HG03342 (cell line): Measurements from ENCODE around the gene TXNDC8.
A peak's percentile ranks its signal among the peaks of the same experiment; 100 is the strongest.

Experiments
- ATAC-seq: cut with Tn5 transposase; IDR thresholded peaks from one replicate; pipeline ENCODE4 v1.9.1; 2021; ENCODE audit warnings: mild to moderate bottlenecking, moderate library complexity; ENCODE audit not compliant: unreplicated experiment

Gene TXNDC8

DNA sequence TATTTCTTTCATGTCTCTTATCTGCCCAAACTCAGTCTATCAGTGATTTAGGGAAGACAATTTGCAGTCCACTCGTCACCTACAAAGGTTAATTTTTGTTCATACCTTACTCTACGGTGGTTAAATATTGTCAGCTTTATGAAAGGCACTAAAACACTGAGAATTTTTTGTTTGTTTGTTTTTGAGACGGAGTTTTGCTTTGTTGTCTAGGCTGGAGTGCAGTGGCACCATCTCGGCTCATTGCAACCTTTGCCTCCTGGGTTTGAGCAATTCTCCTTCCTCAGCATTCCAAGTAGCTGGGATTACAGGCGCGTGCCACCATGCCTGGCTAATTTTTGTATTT is 55.0 kb downstream of the TXNDC8 start:
- ATAC-seq = no peak

DNA sequence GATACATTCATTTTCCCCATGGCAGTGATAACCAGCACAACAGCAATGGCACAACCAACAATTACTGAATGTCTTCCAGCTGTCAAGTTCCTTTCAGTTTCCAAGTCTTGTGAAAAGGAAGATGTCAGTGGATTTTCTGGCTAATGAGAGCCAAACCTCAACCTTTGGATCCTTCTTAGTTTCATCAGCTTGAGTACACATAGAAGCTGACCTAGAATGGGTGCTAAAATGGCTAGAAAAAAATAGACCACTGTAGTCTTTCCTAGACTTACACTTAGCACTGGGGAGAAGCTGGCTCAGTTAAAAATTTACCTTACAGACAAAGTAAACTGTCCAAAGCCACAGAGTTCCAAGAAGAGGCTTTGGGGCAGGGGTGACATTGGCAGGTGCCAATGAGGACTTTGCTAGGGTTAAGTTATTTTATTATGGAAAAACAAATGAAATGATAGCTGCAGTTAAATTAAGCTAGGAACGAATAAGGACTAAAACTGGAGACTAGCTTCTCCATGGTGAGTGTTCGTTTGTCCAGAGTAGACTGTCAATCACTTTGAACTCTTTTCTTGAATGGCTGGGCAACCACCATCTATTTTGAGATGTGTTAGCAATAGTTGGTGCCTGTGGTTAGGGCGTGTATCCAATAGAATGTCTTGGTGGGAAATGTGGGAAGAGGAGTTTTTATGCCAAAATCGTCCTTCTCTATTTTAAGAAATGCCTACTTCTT is 55.5 kb downstream of the TXNDC8 start:
- no peak for ATAC-seq

DNA sequence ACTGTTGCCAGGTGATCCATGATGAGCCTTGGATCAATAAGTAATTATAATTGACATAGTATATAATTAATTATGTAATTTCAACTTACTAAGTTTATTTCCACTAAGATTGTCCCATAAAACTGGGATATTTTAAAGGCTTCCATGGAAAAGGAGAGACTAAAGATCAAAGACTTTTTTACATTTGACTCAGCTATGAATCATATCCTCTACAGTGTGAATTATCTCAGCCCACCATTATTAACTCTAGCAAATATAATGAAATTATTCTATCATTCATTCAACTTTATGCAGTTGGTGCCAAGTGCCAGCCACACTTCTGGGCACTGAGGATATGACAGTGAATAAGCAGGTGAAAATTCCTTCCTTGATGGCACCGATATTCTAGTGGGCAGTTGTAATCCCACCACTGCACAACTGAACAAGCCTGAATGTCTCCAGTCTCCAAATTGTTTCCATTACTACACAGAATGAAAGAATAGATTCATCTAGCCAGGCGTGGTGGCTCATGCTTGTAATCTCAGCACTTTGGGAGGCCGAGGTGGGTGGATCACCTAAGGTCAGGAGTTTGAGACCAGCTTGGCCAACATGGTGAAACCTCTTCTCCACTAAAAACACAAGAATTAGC is 59.5 kb downstream of the TXNDC8 start:
- no peak for ATAC-seq

DNA sequence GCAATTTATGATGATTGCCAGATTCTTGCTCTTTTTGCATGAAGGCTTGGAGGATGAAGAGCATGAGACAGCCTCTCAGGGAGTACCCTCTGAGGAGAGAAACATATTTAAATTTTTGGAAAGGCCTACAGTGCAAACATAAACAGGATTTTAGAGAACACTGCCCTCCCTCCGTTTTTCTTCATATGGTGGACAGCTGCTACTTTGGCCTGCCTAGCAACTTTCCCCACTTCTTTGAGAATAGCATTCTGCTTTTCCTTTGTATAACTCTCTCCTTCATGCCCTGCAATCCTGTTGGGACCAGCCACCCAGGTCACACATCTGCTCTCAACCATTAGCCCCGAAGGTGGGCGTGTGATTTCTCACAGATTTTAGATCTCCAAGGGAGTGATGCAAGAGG is 60.9 kb downstream of the TXNDC8 start:
- no peak for ATAC-seq

DNA sequence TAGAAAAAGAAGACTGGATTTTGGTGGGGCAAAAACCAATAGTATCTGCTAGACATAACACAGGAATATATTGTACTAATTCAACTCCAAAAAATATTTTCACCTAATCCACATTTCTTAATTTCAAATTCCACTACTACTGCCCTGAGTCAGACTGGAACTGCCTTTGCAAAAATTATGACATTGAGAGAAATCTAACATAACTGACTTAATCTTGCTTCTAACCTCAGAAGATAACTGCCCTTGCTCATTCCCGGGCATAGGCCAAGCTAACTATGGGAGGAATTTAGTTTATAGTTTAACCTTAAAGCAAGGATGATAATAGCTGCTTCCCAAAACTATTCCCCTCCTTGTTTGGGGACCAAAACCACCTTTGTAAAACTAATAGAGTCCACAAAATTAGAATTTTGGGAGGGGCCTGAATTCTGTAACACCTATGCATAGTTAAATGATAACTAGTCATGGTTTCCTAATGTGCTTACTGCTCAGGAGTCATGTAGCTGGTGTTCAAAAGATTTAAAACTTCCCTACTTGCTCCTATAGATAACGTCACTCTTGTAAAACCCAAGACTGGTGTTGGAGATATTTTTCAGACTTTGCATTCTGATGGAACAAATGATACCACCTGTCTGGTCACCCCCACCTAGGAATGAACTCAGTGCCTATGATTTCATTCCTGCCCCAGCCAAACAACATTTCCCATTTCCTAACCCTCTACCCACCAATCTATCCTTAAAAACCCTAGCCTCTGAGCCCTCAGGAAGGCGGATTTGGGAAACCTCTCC is 67.3 kb downstream of the TXNDC8 start:
- ATAC-seq = no peak

DNA sequence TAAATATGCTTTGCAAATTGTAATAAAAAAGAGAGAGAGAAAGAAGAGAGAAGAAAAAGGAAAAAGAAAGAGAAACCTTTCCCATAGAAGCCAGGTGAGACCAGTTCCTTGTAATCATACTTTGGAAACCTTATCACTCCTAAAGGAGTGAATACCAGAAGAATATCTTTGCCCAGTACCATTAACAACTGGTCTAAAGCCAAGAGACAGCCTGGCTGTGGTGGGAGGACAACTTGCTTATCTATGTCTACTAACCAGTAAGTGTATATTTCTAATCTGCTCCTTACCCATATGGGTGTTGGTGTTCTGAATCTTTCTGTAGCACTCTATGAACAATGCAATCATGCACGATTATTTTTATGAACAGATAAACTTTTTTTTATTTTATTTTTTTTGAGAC is 70.9 kb downstream of the TXNDC8 start:
- no peak for ATAC-seq

DNA sequence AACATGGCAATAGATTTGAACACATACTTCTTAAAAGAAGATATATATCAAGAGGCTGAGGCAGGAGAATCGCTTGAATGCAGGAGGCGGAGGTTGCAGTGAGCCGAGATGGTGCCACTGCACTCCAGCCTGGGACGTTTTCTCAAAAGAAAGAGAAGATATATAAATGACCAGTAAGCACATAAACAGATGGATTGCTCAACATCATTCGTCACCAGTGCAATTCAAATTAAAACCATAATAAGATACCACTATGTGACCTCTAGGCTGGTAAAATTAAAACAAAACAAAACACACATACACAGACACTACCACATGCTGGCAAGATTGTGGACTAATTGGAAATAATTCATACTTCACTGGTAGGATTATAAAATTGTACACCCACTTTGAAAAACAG is 76.0 kb downstream of the TXNDC8 start:
- no peak for ATAC-seq

DNA sequence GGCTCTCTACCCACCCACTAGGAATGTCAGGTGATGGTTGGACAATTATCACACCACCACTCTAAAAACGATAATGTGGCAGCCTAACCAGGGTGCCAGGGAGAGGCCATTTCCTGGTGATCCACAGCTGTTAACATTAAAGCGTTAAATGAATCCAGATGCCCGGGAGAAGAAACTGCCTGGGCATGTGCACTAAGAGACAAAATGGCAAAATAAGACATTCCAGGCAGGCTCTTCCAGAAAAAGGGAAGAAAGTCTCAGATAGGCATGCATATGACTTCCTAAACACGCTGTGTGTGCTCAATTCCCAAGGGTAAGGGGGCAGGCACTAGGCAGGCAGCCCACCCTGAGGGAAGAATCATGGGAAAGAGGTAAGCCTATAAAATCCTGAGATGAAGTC is 76.8 kb downstream of the TXNDC8 start:
- no peak for ATAC-seq

DNA sequence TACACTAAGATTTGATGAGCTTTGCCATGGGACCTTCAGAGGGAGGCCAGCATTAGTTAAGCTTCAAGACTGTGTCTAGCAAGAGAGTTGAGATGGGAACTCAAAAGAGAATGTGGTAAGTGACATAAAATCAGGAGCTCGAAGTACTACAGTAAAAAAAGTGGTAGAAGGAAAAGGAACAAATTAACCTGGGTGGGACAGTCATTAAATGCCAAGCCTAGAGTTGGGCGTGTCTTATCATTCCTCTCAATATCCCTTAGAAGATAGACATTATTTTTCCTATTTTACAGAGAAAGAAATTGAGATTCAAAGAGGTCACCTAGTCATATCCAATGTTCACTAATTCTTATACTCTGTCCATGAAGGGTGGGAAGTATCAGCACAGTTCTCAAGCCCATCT is 78.1 kb downstream of the TXNDC8 start:
- no peak for ATAC-seq

DNA sequence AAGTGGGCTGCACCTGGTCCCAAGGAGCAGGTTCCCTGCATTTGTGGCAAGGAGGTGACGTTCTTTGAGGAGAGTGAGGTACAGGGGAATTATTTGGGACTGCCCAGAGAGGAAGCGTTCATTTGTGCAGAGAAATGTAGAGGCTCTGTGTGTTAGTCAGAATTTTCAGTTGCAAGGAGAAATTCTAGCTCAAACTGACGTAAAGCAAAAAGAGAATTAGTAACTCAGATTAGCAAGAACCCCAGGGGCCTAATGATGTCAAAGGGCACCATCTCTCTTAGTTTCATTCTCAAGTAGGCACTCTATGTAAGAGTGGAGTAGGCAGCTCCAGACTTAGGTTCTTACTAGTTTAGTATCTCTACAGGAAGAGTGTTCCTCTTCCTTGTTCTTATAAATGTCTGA is 79.0 kb downstream of the TXNDC8 start:
- ATAC-seq = no peak

DNA sequence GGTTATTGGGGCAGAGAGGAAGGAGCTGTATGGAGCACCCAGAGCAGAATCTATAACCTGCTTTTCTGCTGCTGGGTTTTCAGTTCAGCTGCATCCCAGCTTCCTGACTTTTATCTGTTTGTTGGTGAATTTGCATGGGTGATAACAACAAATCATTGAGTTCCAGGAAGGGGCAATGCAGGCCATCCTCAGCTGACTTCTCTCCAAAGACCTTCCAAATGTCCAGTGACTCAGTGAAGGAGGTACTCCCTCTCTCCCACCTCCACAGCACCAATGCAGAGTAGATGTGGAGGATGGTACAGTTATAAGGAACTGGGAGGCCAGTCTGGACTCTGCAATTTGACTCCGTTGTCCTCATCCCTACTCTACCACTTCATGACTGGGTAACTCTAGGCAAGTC is 79.7 kb downstream of the TXNDC8 start:
- ATAC-seq = no peak

DNA sequence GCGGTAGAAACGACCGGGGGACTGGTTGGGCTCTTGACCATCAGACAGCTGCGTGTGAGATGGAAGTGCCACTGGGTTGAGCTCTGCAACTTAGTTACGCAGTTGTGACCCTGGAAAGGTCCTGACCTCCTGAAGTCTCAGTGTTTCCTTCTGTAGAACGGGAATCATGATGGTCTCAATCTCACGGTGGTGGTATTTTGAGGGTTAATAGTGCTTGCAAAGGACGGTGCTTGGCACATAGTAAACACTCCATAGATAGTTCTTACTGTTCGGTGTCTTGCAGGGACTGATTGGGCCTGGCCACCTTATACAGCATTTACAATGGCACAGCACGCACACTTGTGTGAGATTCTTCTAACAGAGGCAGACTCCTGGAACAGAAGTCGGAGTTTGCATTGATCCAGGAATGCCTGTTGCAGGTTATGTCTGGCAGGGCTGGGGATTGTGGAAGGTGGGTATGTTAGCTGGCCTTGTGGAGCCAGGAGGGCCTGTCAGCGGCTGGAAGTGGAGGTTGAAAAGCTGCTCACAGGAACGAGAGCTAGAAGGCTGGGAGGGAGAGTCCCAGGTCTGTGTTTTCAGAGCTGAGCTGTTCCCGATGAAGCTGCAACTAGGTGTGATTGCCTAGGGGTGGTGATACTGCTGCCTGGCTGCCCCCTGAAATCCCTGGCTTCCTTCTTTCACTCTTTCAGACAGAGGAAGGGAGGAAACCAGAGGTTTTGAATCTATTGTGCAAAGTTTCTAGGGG is 80.4 kb downstream of the TXNDC8 start:
- ATAC-seq = peak; percentile 1

DNA sequence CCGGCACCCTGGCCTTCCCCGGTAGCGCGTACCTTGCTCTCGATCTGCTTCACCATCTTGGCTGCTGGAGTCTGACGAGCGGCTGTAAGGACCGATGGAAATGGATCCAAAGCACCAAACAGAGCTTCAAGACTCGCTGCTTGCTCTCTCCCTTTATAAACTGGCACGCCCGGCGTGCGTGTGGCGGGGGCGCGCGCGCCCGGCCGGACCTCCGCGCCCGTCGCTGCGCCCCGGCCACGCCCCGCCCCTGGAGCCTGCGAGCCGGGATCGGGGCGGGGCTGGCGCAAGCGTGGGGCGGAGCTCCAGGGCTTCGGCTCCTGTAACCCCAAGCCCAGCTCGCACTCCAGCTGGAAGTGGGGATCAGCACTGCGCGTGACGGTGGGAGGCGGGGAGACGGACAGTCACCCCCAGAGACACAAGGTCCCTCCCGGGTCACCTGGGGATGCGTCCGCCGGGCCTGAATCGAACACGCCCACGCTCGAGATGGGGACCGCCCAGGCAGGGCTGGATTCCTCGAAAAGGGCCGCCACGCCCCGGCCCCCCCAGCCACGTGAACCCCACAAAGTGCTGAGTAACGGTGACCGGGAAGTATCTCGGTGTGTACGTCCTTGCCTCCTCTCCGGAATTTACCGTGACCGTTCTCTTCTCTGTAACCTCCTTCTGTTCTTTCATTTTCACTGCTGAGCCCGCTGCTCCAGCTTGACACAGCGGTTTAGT is 81.1 kb downstream of the TXNDC8 start, which contains the start of gene TXN:
TSS of gene TXN (minus strand) at position 128 of the 717 bp plus-strand sequence. CDS start at position 56, 72 bp downstream.
- ATAC-seq = peak; percentile 68

DNA sequence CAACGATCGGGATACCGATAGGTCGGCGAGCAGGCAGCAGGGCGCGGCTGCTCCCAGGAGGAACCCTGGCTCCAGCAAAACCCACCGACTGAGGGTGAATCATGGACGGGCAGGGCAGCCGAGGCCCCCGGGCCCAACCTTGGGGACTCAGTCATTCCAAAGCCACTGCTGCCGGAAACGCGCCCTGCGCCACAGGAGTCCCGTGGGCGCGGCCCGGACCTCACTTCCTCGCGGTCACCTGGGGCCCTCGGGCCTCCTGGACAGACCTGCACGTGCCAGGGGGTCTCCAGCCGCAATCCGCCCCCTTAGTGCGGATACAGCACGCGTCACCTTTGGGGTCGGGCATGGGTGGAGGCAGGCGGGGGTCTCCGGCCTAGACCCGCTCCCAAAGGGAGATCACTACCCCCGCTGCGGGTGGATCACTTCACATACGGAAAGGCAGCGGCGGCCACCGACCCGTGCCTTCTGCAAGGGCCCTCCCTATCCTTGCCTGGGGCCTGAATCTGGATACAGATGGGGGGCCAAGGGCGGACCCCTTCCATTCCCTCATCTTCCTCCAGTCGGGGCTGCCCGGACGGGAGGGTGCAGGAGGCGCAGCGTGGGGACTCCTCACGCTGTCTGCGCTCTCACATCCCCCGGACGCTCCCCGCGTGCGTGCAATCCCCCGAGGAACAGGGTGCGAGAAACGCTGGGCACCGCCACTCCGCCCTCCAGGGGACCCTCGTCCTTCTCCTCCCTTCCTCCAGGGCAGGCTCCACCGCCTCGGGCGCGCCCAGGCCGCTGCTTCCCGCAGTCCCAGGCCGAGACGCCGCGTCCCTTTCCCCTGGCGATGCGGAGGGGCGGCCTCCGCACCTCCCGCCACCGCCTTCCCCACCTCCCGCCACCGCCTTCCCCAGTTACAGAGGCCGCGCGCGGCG is 81.9 kb downstream of the TXNDC8 start:
- ATAC-seq = peak; percentile 15

DNA sequence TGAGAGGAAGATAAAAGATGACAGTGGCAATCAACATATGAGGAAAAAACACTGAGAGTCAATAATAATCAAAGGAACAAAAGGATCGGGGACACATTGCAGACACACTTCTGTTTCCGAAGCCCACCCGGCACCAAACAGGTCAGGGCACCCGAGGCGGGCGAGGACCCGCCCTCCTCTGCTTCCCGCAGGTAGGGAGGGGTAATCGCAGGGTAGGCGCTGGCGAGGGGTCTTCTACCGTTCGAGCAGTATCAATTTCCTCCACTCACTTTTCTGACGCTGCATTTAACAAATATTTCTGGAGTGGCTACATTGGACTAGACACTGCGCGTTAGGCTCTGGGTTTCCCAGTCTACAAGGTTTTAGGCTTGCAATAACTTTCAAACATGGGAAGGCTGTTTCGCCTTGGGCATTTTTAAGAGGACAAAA is 82.6 kb downstream of the TXNDC8 start:
- no peak for ATAC-seq

DNA sequence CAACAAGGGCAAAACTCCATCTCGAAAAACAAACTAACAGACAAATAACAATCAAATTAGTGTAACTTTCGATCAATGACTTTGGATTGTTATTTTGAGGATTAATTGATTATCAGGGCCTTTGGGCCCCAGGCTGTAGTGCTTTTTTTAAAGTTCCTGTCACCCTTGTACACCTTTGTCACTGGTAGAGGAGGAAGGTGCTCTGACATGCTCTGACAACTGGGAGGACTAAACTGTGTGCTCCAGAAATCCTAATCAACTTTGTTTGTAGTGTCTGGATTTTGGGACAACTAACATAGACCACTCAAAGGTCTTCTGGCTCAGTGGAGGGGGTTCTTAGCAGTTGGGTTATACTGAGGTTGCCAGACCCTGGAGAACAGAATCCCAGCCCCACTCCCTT is 83.2 kb downstream of the TXNDC8 start:
- ATAC-seq = no peak
